DMS53 treated with DMSO at 0.1 percent for 48 hours (cell line): Measurements from ENCODE around the gene CDK13.

Experiments used
- DNase-seq: peaks from one replicate; lab custom pipeline; 2025; ENCODE audit not compliant: unreplicated experiment; lab: John Stamatoyannopoulos, UW

CDK13 gene

GRCh38 chr7:39948956-39949928 lies 814 bp upstream of the CDK13 start:
- peak; percentile 96 for DNase-seq

DNA sequence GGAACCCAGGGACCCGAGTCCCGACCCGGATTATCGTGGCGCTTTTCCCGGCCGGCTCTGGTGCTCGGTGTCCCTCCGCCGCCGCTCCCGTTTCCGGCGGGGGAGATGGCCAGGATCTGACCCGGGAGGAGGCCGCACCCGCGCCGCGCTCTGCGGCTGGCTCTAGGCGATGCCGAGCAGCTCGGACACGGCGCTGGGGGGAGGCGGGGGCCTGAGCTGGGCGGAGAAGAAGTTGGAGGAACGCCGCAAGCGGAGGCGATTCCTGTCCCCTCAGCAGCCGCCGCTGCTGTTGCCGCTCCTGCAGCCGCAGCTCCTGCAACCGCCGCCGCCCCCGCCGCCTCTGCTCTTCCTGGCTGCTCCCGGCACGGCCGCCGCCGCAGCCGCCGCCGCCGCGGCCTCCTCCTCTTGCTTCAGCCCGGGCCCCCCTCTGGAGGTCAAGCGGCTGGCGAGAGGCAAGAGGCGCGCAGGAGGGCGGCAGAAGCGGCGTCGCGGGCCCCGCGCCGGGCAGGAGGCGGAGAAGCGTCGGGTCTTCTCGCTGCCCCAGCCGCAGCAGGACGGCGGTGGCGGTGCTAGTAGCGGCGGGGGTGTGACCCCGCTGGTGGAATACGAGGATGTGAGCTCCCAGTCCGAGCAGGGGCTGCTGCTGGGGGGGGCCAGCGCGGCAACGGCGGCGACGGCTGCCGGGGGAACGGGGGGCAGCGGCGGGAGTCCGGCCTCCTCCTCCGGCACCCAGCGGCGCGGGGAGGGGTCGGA lies 593 bp downstream of the CDK13 start:
- DNase-seq: no peak

- DNase-seq: peak; percentile 22
Observed at GRCh38 chr7:39951226-39952194, 1.5 kb downstream of the CDK13 start.

- DNase-seq: no peak
Observed at GRCh38 chr7:39952374-39952773, 2.3 kb downstream of the CDK13 start.

GRCh38 chr7:39952803-39953202 lies 2.7 kb downstream of the CDK13 start:
- DNase-seq: no peak

DNA sequence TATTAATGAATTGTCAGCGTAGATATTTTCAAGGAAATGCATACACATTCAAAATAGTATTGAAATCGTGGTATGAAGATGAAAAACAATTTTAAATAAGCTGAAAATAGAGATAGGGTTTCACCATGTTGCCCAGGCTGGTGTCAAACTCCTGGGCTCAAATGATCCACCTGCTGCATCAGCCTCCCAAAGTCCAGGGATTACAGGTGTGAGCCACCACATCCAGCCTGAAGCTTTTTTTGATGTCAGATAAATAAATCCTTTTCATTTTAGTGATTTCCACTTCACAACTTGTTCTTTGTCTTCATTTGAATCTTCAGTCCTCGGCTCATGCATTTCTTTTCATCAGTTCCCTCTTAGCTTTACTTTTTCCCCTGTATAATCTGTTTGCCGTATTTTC lies 4.6 kb downstream of the CDK13 start:
- DNase-seq: no peak

- no peak for DNase-seq
Observed at GRCh38 chr7:39958038-39958437, 8.0 kb downstream of the CDK13 start.

DNA sequence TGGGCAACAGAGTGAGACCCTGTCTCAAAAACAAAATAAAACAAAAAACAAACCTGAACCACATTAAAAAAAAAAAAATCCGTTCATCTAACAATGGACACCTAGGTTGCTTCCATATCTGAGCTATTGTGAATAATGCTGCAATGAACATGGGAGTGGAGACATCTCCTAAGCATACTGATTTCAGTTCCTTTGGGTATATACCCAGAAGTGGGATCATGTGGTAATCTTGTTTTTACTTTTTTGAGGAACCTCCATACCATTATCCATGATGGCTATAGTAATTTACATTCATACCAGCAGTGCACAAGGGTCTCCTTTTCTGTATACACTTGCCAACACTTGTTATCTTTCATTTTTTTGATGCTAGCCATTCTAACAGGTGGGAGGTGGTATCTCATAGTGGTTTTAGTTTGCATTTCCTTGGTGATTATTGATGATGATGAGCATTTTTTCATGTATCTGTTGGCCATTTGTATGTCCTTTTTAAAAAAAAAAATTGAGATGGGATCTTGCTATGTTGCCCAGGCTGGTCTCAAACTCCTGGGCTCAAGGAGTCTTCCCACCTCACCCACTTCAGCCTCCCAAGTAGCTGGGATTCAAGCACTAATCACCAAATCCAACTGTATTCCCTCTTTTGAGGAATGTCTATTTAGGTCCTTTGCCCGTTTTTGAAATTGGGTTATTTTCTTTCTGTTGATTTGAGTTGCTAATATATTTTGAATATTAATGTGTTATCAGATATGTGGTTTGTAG lies 17.5 kb downstream of the CDK13 start:
- no peak for DNase-seq

DNA sequence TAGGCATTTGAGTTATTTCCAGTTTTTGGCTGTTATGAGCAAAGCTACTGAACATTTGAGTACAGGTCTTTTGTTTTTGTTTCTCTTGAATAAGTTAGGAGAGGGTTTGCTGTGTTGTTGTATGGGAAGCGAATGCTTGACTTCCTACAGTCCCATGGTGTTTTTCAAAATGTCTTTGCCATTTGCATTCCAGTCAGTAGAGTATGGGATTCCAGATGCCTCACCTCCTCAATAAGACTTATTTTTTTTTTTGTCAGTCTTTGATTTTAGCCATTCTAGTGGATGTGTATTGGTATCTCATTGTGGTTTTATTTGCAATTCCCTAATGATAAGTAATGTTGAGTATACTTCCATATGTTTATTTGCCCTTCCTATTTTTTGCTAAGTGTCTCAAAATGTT lies 19.4 kb downstream of the CDK13 start:
- no peak for DNase-seq

DNA sequence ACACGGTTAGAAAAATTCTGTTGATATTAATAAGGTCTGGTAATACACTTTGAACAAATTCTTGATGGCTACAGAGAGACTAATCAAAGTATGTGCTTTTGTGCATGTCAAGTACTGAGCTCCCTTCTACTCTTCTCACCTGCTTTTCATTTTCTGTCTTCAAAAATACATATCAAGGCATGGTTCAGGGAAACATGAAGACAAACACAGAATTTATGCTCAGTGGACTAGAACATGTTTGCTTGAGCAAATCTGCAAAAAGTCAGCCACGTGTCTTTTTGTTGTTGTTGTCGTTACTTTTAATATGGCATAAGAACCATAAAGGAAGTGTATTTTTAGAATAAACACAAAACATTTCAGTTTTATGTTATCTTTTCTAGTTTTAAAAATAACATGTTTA lies 21.9 kb downstream of the CDK13 start:
- DNase-seq: no peak

GRCh38 chr7:39973801-39974200 lies 23.7 kb downstream of the CDK13 start:
- DNase-seq: no peak

DNA sequence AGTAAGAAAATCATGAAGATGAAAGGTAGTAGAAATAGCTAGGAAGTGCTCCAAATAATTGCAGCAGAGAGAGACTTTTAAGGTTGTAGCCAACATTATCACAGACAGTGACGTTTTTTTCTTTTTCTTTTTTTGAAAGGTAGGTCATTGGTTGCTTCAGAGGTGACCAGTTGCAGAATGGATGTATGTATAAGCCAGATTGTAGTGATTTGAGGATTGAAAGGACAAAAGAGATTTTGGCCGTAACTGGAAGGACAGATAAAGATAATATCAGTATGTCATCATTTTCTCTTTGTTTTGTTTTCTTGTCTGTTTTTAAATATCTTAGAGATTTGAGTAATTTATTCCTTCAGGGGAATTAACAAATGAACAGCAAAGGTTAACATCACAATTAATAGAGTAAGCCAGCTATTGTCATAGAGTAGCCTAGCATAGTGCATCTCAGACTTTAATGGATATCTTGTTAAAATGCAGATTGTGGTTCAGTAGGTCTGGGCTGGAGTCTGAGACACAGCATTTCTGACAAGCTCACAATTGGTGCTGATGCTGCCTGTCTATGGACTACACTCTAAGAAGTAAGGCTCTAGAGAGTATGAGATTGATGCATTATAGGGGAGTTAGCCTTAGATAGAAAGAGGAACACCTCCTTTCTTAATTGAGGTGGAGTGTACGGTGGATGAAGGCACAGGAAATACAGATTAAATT lies 28.3 kb downstream of the CDK13 start:
- no peak for DNase-seq

GRCh38 chr7:39979406-39980073 lies 29.5 kb downstream of the CDK13 start:
- no peak for DNase-seq

DNA sequence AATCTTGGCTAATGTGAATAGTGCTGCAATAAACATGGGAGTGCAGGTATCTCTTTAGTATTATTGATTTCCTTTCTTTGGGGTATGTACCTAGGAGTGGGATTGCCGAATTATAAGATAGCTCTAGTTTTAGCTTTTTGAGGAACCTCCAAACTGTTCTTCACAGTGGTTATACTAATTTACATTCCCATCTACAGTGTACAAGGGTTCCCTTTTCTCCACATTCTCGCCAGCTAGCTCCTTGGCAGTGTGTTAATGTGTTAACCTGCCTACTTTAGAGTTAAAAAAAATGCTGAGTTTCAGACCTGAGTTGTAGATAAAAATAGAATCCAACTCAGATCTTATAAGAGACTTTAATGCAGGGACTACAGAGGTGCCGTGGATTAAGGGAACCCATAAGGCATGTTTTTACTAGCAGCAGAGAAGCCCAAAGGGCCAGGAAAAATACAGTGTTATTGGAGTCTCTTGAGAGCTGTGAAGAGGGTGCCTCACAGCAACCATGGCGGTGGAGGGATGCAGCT lies 35.4 kb downstream of the CDK13 start:
- no peak for DNase-seq

GRCh38 chr7:39987641-39988347 lies 37.7 kb downstream of the CDK13 start:
- no peak for DNase-seq

GRCh38 chr7:40000734-40001315 lies 50.8 kb downstream of the CDK13 start:
- DNase-seq: no peak

DNA sequence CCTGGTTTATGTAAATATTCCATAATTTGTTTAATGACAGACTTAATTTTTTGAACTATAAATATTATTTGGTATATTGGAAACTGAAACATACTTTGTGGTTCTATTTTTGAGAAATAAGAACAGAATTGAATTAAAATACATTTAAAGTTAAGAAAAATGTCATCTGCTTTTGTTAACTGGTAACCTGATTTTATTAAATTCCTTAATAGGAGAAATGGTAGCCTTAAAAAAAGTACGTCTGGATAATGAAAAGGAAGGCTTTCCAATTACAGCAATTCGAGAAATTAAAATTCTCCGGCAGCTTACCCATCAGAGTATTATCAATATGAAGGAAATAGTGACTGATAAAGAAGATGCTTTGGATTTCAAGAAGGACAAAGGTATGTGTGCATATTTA lies 51.6 kb downstream of the CDK13 start:
- DNase-seq: no peak

DNA sequence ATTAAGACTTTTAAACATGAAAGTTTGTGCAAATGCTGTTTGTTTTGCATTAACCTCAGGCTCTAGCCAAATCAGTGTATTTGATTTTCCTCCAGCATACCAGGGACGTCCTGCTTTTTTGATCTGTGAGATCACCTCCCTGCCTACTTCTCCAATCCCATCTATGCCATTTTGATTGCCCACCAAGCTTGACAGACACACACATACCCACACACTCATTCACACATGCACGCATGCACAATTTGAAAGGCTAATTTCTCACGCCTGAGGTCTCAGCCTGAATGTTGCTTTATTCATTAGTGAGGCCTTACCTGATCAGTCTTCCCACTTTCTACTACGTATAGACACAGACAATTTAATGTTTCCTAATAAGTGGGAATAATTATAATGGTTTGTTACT lies 53.5 kb downstream of the CDK13 start:
- DNase-seq: no peak
